ENCODE data around the gene ABCD1. TPM values are rescaled to one million over a fixed set of nuclear protein-coding genes. Genes with fewer than 3 reads are reported as not detected.
"Not testable (repeated sequence)": the region's sequence is repeated elsewhere in the genome, so short reads cannot be mapped to it uniquely, and the experiment has no call there.

ABCD1 gene
- total RNA-seq, 1 donor from 2014 or later, result 53.8 TPM

DNA sequence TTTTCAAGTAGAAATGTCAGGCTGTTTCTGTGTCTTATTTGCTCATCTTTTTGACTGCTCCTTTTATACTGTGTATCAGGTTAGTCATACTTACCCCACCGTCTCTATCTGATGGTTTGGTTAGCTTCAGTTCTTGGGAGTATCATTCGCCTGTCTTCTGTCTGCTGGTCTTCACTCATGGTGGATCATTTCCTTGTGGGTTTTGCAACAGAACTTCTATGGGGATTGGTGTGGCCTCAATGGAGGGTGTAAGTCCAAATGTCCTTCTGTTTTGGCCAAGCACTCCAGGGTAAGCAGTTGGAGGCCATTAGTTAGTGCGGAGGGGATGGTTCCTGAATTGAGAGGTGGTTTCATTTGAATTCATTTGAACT, 7.2 kb downstream of the ABCD1 start:
- no peak for DNase-seq (ENCODE audit: low read depth)

DNA sequence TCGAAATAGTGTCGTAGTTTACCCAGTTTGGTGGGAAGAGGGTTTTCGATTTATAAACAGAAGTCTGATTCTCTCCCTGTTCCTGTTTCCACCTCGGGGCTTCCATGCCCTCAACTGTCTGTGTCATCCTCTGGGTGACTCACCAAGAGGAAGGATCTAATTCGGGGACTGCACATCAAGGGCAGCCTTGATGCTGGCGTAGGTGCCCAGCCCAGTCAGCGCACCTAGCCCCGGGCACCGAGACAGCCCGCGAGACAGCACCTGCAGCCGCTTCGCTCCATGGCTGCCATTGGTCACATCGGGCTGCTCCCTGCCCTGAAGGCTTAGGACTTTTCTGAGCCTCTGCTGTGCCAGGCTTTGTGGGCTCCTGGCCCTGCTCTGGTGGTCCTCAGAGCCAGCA, 7.7 kb downstream of the ABCD1 start:
- no peak for DNase-seq (ENCODE audit: low read depth)

DNA sequence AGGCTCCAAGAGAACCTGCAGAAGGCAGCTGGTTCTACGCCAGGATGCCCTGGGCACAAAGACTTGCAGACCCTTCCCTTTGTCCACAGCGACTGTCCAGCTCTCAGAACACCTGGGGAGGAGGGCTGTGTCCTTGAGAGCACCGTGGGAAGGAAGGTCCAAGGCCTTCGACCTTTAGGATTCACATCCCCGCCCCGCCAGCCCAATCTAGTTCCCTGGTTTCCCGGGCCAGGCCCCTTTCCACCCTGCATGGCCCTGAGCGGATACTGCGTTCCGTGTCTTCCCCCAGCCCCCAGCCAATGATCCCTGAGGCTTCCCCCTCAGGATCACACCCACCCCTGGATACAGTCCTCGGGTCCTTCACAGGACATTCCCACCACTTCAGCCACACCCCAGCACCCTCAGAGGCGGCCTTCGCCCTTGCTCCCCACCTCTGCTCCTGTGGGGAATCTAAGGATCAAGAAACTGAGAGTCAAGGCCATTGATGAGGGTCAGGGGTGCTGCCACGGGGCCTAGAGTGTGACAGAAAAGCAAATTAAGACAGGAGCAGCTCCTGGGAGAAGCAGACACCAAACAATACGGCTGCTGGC, 9.1 kb downstream of the ABCD1 start:
- DNase-seq (ENCODE audit: low read depth), result no peak

DNA sequence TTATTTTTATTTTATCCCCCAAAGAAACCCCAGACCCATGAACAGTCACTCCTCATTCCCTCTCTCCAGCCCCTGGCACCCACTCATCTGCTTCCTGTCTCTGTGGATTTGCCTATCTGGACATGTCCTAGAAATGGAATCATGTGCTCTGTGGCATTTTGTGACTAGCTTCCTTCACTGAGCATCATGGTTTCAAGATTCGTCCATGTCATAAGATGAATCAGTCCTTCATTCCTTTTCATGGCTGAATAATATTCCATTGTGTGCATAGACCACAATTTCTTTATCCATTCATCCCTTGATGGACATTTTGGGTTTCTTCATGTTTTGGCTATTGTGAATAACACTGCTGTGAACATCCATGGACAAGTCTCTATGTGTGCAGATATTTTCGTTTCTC, 10.2 kb downstream of the ABCD1 start:
- no peak for DNase-seq (ENCODE audit: low read depth)

DNA sequence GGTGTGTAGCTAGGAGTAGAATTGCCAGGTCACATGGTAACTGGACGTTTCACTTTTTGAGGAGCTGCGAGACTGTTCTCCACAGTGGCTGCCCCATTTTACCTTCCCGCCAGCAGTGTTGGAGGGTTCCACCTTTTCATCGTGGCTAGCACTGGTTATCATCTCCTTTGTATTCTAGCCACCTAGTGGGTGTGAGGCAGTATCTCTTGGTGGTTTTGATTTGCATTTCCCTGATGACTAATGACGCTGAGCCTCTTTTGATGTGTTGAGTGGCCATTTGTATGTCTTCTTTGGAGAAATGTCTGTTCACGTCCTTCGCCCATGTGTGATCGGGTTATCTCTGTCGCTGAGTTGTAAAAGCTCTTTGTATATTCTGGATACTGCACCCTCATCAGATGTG, 10.6 kb downstream of the ABCD1 start:
- no peak for DNase-seq (ENCODE audit: low read depth)

DNA sequence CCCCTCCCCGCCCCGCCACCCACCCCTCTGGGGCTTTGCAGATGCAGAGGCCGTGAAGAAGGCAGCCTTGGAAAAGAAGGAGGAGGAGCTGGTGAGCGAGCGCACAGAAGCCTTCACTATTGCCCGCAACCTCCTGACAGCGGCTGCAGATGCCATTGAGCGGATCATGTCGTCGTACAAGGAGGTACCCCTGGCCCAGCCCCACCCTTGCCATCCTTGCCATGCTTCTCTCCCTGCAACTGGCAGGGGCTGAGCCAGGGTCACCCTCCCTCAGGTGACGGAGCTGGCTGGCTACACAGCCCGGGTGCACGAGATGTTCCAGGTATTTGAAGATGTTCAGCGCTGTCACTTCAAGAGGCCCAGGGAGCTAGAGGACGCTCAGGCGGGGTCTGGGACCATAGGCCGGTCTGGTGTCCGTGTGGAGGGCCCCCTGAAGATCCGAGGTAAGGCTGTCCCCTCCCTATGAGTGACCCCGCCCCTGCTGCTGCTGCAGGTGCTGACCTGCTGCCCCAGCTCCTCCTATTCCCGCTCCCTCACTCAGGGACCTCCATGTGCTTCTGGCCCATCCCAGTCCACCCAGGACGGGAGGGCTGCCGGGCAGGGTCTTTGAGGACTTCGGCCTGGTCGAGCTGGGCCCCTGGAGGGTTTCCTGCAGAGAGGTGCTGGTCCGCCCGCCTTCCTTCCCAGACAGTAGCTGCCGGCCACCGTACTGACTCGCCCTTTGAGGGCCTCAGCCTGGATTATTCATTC, 11.6 kb downstream of the ABCD1 start:
- DNase-seq (ENCODE audit: low read depth), result no peak

DNA sequence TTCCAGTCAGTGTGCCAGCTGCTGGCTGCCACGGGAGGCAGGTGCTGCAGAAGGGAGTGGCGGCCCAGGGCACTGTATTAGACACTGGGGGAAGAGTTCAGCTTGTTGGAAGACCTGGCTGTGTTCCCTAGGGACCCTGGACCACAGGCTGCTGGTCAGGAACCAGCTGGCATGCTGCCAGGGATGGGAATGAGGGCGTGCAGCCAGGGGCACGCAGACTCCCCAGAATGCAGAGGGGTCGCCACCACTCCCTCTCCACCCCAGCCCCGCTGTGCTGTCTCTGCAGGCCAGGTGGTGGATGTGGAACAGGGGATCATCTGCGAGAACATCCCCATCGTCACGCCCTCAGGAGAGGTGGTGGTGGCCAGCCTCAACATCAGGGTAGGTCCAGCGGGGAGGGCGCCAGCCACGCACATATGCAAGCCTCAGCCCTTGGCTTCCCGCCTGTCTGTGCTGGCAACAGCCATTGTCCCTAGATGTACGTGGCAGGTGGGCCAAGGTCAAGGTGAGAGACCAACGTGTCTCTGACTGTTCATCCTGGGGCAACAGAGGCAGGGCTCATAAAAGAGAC, 12.3 kb downstream of the ABCD1 start:
- peak; percentile 55 for DNase-seq (ENCODE audit: low read depth)

DNA sequence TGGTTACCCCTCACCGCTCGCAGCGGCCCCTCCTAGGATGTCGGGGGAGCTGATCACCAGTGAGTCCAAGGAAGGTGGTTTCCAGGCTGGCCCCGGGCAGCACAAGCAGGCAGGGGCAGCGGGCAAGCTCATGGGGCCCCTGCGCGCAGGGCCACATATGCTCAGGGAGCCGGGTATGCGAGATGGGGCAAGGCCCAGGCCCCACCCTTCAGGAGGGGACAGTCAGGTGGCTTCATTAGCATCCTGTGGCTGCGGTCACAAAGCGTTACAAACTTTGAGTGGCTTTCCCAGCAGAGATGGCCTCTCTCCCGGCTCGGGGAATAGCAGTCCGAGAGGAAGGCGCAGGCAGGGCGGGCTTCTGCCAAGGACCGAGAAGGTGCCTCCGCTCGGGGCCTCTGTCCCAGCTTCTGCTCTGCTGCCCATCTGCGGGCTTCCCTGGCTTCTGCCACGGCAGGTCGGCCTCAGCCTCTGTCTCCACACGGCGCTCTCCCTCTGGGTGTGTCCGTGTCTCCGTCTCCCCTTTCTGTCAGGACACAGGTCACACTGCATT, 13.5 kb downstream of the ABCD1 start:
- DNase-seq (ENCODE audit: low read depth), result no peak

DNA sequence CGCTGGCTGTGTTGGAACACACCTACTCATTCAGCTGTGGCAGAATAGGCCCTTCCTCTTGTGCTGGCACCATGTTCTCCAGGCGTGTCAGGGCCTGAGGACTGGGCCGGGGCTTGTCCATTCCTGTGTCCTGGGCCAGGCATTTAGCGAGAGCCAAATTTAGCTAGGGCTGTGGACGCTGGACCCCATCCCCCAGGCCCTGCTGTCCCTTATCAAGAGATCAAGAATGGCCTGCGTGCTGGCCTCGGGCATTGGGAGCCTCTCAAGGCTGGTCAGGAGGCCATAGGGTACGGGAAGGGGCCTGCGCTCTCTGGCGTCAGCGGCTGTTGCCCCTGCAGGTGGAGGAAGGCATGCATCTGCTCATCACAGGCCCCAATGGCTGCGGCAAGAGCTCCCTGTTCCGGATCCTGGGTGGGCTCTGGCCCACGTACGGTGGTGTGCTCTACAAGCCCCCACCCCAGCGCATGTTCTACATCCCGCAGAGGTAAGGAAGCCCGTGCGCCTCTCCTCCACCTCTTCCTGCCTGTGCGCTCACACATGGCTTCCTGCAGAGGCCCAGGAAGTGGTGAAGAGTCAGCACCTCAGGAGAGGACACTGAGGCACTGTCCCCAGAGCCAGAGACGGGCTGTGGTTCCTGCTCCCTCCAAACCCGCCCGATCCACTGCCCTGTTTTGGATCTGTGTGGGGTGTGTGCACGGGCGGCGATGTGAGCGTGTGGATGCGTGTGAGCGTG, 15.3 kb downstream of the ABCD1 start:
- no peak for DNase-seq (ENCODE audit: low read depth)

DNA sequence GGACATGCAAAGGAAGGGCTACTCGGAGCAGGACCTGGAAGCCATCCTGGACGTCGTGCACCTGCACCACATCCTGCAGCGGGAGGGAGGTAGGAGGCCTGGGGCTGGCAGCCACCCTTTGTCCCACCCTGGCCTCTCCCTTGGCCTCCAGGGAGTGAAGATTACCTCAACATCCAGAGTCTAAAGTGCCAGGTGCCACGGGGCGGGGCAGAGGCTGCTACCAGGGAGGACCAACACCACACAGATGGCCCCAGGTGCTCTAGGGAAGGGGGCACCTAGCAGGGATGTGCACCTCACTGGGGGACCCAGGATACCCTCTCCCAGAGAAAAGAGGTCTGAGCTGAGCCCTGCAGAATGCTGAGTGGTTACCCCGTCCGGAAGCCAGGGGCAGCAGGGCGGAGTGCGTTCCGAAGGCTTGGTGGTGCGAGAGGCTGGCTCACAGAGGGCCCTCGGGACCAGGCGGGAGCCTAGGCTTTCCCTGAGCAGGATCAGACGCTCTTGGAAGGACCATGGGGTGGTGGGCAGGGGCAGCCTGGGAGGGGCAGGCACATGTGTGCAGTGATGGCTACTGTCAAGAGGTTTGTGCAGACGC, 16.1 kb downstream of the ABCD1 start:
- no peak for DNase-seq (ENCODE audit: low read depth)

DNA sequence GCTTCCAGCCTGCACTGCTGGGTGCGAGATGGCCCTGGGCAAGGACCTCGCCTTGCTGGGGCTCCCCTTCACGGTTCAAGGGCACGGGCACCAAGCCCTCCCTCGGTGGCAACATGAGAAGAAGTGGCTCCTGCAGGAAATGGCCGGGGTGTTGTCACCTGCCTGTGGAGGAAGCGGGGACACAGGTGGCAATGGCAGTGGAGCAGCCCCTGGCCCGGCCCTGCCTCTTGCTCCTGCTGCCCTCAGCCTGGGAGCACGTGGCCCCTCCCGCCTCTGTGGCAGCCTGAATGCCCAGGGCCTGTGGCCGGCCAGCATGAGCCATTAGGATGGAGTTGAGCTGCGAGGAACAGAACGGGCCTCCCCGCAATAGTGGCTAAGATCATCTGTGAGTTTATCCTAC, 16.8 kb downstream of the ABCD1 start:
- DNase-seq (ENCODE audit: low read depth), result no peak

DNA sequence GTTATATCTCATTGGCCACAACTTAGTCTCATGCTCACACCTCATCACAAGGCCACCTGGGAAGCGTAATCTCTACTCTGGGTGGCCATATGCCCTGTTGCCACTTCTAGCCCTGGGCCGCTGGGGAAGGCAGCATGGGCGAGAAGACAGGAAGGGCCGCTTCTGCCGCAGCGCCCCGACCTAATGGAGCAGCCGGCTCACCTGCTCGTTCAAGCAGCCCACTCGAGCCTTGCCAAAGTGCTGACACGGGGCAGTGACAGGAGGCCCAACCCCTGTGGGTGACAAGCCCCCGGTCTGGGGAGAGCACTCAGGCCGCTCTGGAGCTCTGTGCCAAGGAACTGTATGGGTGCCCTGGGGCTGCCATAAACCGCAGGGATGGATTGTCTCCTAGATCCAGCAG, 17.5 kb downstream of the ABCD1 start:
- not testable (repeated sequence) for DNase-seq (ENCODE audit: low read depth)

DNA sequence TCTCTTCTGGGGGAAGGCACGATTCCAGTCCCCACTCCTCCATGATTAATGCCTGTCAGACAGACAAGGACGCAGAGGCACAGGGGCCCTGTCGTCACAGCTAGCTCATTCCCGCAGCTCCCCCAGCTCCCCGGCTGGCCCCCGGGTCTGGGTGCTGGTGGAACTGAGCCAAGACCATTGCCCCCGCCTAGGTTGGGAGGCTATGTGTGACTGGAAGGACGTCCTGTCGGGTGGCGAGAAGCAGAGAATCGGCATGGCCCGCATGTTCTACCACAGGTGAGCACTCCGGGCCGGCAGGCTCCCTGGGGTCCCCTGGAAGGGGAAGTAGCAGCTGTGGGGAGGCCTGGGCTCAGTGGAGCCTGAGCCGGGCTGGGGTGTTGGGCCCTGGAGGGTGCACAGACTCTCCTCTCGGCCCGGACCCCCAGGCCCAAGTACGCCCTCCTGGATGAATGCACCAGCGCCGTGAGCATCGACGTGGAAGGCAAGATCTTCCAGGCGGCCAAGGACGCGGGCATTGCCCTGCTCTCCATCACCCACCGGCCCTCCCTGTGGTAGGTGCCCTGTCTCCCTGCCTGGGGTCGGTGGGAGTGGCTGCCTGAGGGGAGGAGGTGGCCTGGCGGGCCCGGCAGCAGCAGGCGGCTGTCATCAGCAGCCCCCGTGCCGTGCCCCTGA, 18.3 kb downstream of the ABCD1 start:
- not testable (repeated sequence) for DNase-seq (ENCODE audit: low read depth)

DNA sequence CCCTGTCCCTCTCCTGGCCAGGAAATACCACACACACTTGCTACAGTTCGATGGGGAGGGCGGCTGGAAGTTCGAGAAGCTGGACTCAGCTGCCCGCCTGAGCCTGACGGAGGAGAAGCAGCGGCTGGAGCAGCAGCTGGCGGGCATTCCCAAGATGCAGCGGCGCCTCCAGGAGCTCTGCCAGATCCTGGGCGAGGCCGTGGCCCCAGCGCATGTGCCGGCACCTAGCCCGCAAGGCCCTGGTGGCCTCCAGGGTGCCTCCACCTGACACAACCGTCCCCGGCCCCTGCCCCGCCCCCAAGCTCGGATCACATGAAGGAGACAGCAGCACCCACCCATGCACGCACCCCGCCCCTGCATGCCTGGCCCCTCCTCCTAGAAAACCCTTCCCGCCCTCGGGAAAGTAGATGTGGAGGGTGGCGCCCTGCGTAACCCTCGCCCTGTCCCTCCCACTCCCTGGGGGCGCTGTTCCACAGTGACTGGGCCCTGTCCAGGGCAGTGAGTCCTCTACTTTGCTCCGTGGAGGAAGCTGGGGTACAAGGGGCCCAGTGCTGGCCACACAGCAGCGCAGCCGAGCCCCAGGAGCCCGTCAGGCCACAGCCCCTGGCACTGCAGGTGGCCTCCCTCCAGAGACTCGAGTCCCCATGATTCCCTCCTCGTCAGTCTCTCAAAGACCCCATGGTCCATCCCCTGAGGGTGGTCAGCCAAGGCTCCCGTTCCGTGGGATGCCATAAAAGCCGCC, 19.0 kb downstream of the ABCD1 start:
- not testable (repeated sequence) for DNase-seq (ENCODE audit: low read depth)

DNA sequence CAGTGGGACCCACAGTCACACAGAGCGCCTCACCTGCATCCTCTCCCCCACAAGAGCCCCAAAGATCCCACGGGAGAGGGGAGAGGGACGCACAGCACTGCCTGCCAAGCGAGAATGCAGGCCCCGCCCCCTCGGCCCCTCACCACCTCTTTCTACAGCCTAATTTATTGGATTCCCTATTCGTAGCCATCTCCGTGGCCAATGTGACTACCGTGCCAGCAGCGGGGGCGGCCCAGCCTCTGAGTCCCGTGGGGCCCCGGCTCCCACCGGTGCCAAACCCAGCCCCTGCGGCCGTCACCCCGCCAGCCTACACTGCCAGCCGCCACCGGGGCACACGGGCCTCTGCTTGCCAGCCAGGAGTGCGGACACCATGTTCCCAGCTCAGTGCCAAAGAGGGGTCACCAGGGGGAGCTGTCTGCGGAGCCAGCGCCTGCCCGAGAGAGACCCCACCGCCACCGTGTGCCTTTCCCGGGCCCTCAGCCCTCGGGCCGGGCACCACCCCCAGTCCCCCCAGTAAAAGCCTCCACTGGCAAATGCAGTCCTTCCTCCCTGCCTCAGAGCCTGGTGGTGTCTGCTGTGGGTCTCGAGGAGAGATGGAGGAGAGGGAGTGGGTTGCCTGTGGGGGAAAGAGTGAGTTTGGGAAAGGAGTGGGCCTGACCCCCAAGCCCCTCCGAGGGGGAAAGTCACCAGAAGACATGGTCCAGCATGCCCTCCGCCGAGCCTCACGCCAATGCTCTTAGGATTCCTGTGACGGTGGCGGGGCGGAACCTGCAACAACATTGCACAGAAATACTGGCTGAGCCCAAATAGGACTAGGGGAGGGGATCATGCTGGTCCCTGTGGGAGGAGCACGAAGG, 19.8 kb downstream of the ABCD1 start:
- no peak for DNase-seq (ENCODE audit: low read depth)

DNA sequence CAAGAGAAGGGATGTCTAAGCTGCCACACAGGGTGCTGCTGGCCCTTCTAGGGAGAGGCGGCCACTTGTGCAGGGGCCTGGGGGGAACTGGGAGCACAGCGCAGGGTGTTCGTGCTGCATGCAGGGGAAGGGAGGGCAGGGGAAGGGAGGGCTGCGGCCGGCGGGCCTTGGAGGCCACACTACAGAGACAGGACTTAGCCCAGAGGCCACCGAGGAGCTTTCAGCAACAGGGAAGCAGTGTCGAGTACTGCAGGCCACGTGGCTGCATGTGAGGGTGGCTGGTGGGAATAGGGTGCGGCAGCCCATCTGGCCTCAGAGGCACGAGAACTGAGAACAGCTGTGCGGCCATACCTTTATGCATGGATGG, 20.4 kb downstream of the ABCD1 start:
- DNase-seq (ENCODE audit: low read depth), result not testable (repeated sequence)

DNA sequence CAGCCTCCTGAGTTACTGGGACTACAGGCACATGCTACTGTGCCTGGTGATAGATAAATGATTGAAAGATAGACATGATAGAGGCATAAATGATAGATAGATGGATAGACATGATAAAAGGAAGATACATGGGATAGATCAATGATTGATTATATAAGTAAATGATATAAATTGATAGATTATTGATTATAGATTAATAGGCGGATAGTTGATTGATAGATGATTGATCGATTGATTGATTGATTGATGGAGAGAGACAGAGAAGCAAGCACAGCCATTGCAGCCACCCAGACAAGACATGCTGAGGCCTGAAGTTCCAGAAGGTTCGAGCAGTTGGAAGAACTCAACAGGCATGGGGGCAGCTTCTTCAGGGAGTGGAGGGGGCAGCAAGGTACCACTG, 21.7 kb downstream of the ABCD1 start:
- no peak for DNase-seq (ENCODE audit: low read depth)

DNA sequence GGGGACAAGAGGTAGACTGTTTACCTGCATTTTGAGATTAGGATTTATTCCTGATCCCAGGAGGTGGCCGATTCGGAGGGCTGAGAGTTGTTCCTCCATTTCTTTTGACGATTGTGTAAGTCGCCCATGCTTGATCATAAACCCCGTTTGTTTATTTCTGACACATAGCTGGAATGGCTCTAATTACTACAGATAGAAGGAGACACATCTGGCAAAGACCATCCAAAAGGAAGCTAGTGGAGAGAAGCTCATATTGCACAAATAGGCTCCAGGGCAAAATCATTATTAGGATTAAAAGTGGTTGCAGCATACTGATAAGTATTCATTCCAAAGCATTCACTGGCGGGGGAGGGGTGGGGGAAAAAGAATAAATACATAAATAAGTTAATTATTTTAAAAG, 22.3 kb downstream of the ABCD1 start:
- not testable (repeated sequence) for DNase-seq (ENCODE audit: low read depth)

DNA sequence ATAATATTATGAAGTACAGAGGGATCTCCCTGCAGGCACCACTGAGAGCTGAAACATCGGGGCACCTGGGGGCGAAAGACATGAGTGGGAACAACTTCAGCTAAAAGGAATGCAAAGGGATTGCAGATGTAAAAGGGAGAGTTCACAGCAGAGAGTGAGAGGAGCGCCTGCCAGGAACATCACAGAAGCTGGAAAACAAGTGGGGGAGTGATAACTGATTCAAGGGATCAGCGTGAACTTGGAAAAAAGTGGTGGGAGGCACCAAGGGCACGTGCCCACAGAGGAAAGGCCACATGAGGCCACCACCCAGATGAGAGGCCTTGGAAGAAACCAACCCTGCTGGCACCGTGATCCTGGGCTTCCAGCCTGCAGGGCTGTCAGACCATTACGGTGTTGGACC, 24.4 kb downstream of the ABCD1 start:
- DNase-seq (ENCODE audit: low read depth), result not testable (repeated sequence)
